ENCODE results near the gene IL4I1.
"Not testable (repeated sequence)": the region's sequence is repeated elsewhere in the genome, so short reads cannot be mapped to it uniquely, and the experiment has no call there.

Gene IL4I1

DNA sequence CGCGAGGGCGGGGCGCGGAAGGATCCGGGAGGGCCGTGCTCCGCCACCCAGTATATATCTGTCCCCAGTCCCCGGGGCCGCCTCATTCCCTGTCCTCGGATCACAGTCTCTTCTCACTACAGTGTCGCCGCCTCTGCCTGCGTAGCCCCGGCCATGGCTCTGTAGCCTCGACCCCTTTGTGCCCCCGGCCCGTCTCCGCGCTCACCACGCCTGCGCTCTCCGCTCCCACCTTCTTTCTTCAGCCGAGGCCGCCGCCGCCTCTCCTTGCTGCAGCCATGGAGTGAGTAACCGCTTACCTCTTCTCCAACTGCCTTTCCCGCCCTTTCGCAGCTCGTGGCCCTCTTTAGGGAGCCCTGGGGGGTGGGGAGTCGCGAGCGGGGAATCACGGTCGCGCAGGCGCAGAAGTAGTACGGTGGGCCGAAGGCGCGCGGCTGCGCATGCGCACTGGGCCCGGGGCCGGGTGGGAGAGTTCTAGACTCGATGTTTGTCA is 32.5 kb upstream of the IL4I1 start, which contains the start of the genes ATF5 and NUP62:
TSS of gene ATF5 (plus strand) at position 85 of the 490 bp plus-strand sequence. CDS start 1,646 bp downstream, outside the sequence.
TSS of gene NUP62 (minus strand) at position 384 of the 490 bp plus-strand sequence. CDS start 19,697 bp downstream, outside the sequence.
- TF ChIP-seq, protein P1, sequence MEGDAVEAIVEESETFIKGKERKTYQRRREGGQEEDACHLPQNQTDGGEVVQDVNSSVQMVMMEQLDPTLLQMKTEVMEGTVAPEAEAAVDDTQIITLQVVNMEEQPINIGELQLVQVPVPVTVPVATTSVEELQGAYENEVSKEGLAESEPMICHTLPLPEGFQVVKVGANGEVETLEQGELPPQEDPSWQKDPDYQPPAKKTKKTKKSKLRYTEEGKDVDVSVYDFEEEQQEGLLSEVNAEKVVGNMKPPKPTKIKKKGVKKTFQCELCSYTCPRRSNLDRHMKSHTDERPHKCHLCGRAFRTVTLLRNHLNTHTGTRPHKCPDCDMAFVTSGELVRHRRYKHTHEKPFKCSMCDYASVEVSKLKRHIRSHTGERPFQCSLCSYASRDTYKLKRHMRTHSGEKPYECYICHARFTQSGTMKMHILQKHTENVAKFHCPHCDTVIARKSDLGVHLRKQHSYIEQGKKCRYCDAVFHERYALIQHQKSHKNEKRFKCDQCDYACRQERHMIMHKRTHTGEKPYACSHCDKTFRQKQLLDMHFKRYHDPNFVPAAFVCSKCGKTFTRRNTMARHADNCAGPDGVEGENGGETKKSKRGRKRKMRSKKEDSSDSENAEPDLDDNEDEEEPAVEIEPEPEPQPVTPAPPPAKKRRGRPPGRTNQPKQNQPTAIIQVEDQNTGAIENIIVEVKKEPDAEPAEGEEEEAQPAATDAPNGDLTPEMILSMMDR (IDR thresholded peaks at IDR 0.05; ENCODE audit: low read depth, low read length) = no peak
- peak; percentile 52 for DNase-seq (ENCODE audit: extremely low read depth, low read depth)

DNA sequence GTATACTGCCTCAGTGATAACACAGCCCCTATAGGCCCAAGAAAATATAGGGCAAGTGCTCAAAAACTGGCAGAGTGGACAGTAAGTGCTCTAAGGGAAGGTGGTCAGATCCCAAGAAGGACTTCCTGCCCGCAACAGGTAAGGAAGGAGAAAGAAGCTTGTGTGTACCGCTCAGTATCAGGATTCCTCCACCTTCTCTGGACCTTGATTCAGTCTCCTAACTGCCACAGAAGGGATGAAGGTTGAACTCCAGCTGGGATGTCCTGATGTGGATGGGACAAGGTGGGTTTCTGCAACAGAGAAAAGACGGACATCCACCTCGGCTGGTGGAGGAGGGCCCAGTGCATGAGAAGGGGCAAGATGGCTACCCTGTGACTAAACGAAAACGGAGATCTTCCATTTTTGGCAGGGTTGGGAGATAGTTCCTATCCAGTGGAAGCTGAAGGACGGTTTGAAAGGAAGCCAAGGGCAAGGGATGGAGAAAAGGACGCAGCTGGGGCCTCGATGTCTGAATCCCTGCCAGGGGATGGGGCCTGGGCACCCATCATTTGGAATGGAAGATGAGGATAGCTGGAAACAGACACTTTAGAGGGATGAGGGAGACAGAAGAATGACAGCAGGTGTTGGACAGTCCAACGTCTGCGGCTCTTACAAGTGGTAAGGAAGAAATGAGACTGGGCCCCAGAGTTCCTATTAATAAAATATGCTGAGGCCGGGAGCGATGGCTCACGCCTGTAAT is 31.0 kb upstream of the IL4I1 start:
- TF ChIP-seq, protein P1 (IDR thresholded peaks at IDR 0.05; ENCODE audit: low read depth, low read length) = no peak
- no peak for DNase-seq (ENCODE audit: extremely low read depth, low read depth)

DNA sequence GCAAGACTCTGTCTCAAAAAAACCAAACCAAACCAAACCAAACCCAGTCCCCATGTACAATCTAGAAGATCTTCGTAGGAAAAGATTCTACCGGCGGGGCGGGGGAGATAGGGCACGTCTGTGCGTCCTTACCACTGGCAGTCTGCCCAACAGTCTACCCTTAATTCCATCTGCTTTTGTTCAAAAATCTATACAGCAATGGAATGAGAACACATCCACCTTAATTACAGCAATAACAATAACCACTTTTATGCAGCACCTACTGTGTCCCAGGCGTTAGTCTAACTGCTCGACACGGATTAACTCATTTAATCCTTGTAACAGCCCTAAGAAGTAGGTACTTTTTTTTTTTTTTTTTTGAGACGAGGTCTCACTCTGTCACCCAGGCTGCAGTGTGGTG is 29.8 kb upstream of the IL4I1 start:
- no peak for DNase-seq (ENCODE audit: extremely low read depth, low read depth)
- TF ChIP-seq, protein P1 (IDR thresholded peaks at IDR 0.05; ENCODE audit: low read depth, low read length) = no peak

DNA sequence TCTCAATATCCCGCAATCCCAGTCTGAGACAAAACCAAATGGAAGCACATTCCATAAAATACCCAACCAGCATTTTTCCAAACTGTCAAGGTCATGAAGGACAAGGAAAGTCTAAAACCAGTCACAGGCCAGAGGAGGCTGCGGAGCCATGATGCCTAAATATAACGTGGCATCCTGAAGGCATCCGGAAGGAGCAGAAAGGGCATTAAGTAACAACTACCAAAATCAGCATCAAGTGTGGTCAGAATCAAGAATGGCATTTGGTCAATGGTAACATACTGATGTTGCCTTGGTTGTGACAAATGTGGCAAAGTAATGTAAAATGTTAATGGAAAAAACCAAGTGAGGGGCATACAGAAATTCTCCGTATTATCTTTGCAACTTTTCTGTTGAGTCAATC is 28.8 kb upstream of the IL4I1 start:
- DNase-seq (ENCODE audit: extremely low read depth, low read depth) = no peak
- TF ChIP-seq, protein P1 (IDR thresholded peaks at IDR 0.05; ENCODE audit: low read depth, low read length) = no peak

DNA sequence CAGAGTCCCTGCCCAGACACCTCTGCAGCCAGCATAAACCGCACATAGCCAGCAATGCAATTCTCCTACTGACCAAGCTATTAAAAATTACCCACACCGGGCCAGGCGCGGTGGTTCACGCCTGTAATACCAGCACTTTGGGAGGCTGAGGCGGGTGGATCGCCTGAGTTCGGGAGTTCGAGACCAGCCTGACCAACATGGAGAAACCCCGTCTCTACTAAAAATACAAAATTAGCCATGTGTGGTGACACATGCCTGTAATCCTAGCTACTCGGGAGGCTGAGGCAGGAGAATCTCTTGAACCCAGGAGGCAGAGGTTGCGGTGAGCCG is 28.2 kb upstream of the IL4I1 start:
- DNase-seq (ENCODE audit: extremely low read depth, low read depth) = not testable (repeated sequence)

DNA sequence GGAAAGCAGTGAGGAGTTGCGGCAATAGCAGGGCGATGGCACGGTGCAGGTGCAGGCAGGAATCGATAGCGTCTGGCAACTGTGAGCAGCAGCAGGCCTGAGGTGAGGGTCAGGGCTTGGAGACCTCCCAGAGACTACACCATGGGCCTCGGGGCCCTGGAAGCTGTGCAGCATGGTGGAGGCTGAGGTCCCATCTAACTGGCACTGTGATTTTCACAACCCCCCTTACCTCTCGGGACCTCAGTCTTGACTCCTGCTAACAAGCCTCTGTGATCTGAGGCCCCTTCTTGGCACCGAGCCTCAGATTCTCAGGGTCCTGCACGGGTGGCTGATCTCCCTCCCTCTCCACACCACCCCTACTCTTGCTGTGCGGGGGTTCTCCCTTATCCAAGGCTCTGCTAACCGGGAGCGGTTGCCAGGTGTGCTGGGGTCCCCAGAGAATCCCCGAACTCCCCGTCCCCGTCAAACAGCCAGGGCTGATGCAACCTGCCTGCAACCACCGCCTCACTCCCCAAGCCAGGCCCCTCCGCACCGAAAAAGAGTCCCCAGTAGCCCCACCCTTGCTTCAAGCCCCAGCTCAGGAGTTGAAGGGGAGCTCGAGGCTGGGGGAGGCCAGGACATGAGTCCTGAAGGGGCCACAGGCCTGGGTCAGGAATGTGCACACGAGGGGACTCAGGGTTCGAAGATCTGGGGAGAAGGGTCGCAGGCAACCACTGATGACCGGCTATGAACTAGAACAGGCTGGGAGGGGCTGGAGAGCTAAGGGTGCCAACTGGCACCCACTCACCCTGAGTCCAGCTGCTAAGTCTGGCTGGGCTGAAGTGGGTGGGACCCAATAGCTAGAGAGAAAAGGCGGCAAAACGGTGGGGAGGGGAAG is 27.6 kb upstream of the IL4I1 start:
- TF ChIP-seq, protein P1 (IDR thresholded peaks at IDR 0.05; ENCODE audit: low read depth, low read length) = no peak
- peak; percentile 7 for DNase-seq (ENCODE audit: extremely low read depth, low read depth)

DNA sequence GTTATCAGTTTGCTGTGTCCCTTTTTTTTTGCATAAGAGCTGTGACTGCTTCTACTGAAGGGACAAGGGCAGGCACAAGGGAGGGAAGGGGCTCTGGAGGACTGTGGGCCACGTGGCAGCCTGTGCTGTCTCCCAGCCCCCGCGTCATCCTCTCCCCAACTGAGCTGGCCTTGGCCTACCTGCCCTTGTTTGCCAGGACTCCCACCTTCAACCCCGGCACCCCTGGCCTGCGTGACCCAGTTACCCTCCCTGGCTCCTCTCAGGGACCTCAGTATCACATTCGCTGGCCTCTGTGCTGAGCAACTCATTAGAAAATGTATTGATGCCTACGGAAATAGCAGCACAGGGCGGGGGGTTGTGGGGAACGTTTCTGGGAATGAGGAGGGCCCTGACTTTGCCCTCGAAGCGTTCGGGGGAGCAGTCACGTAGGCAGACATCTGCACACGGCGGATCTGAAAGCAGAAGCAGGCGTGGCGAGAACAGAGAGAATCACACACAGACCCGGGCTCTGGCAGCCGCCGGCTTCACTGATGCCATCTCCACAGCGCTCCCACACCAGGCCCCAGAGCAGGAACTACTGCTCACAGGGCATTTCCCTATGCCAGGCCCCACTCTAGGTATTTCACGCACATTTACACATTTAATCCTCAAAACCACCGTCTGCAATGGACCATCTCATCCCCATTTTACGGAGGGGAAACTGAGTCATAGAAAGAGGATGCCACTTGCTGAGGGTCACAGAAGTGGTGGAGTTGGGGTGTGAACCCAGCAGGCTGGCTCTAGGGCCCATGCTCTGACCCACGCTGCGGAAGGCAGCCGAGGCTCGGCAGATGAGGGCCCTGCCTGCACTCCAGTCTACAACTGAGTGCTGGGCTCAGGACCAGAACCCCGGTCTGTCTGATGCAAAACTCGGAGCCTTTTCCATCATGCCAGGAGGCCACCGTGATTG is 26.6 kb upstream of the IL4I1 start:
- TF ChIP-seq, protein P1 (IDR thresholded peaks at IDR 0.05; ENCODE audit: low read depth, low read length) = no peak
- DNase-seq (ENCODE audit: extremely low read depth, low read depth) = no peak
